ENCODE measurements around the gene RAI1. TPM values are rescaled to one million over a fixed set of nuclear protein-coding genes. Genes with fewer than 3 reads are reported as not detected.
A peak's percentile ranks its signal among the peaks of the same experiment; 100 is the strongest.

Gene RAI1
- total and polyA plus RNA-seq, 2 of the 8 experiments (the other 6 are each of a cell fraction or from before 2014, with no cell fraction given): 0.39 to 1.2 TPM

DNA sequence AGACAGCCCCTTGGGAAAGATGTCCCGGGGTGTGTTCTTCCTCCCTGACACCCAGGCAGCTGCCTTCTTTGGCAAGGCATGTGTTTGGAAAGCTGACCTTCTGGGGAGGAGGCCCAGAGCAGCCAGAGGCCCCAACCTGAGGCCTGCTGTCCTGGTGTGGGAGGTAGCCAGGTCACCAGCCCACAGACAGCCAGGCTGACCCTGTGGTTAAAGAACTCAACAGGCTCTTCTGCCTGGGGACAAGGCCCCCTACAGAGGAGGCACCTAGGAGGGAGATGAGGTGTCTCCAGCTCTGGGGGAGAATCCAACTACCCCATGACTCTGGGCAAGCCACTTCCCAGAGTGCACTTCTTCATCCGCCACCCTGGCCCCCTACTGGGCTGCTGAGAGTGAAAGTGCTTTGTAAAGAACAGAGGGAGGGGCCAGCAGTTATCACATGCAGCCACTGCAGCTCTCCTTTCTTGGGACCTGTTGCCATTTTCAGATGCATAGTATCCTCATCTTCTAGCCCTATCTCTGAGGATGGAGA is 168.7 kb downstream of the RAI1 start:
- Histone ChIP-seq H3K14ac (ENCODE audit: insufficient read length) (no peak overlapping the region), H4K20me1 (replicated peaks in 1 of 2; ENCODE audit: control insufficient read depth in 1 of 2, insufficient read depth in 2 of 2, low read length in 2 of 2) (peaks cover 0 to 1% of the 10 kb centered on the region in 2 experiments), H4K91ac (replicated peaks; ENCODE audit: insufficient read length, low read length) (no peak overlapping the region), H3K9me3 (ENCODE audit: insufficient read depth in 2 of 2, low read depth in 1 of 2, low read length in 1 of 2) (no peaks in the 10 kb centered on the region), H3K36me3 (ENCODE audit: control insufficient read depth in 2 of 4, insufficient read depth in 4 of 4, low read length in 3 of 4) (no peaks in the 10 kb centered on the region), H2AFZ (ENCODE audit: low read length) (no peak overlapping the region), H3K27ac (ENCODE audit: low read depth, low read length) (no peak overlapping the region), H3K79me2 (ENCODE audit: control insufficient read depth in 1 of 2, insufficient read depth in 2 of 2, low read length in 2 of 2) (no peaks in the 10 kb centered on the region), H3K4me2 (ENCODE audit: insufficient read depth in 1 of 2, low read depth in 2 of 2, low read length in 2 of 2) (no peak overlapping the region), H4K5ac (ENCODE audit: insufficient read length, low read depth, low read length) (no peak overlapping the region), H3K4me1 (replicated peaks in 1 of 4; ENCODE audit: control insufficient read depth in 3 of 4, insufficient read depth in 4 of 4, low read length in 3 of 4) (peaks cover 0 to 30% (median 19%) of the 10 kb centered on the region in 4 experiments; a peak in 6 of 7 replicates), H3K23me2 (ENCODE audit: low read depth, low read length) (no peaks in the 10 kb centered on the region), H3K79me1 (ENCODE audit: low read depth, low read length) (no peaks in the 10 kb centered on the region), H2AK5ac (ENCODE audit: low read depth, low read length) (peak overlapping the region; percentile 82; the same call in 1 of the 2 replicates), H3K9ac (replicated peaks in 1 of 4; ENCODE audit: extremely low read depth in 1 of 4, low read depth in 3 of 4, low read length in 3 of 4) (no peak overlapping the region), H3K27me3 (replicated peaks in 1 of 4; ENCODE audit: control insufficient read depth in 3 of 4, extremely low read depth in 1 of 4, insufficient read depth in 3 of 4, low read length in 3 of 4) (no peaks in the 10 kb centered on the region; a peak in 1 of 7 replicates), H2BK5ac (ENCODE audit: low read depth, low read length) (peak overlapping the region; percentile 49; the same call in 1 of the 2 replicates), H2BK120ac (replicated peaks; ENCODE audit: low read depth, low read length) (no peak overlapping the region), H2BK12ac (ENCODE audit: low read depth, low read length) (peak overlapping the region; percentile 86; the same call in 1 of the 2 replicates), H4K8ac (ENCODE audit: extremely low read depth, insufficient read depth, low read length) (no peak overlapping the region), H2BK15ac (ENCODE audit: low read length) (peak overlapping the region; percentile 95; the same call in 1 of the 2 replicates), H3K18ac (ENCODE audit: extremely low read depth, low read length) (peak overlapping the region; percentile 27; the same call in 1 of the 2 replicates), H3K4me3 (ENCODE audit: extremely low read depth in 1 of 4, insufficient read depth in 2 of 4, low read depth in 3 of 4, low read length in 4 of 4) (no peak overlapping the region), H2BK20ac (ENCODE audit: low read length) (peak overlapping the region; percentile 82; the same call in 1 of the 2 replicates), H3K23ac (ENCODE audit: insufficient read length) (no peak overlapping the region), H3K56ac (replicated peaks; ENCODE audit: insufficient read length, low read depth, low read length) (no peak overlapping the region), H3K4ac (replicated peaks; ENCODE audit: insufficient read length, low read depth, low read length) (peak overlapping the region; percentile 29)
- no peak for FAIRE-seq
- 76% methylated on average over 2 of the region's 2 CpGs; no CpG with 5 or more reads in 1 of the 2 experiments for whole genome bisulfite sequencing, 2 experiments (ENCODE audit: extremely low coverage in 1 of 2, insufficient coverage in 1 of 2, insufficient read length in 1 of 2, insufficient replicate concordance in 2 of 2, low coverage in 1 of 2, low lambda C conversion rate in 2 of 2, missing lambda C conversion rate in 1 of 2)
- POLR2A ChIA-PET (ENCODE audit: partially characterized antibody): interaction anchor here (0.9 to 7.6 kb wide), 6 partner anchors 9 to 36 kb away, joined by 3 to 63 read pairs (median 9); partner anchors contain the start of gene SREBF1
- CTCF ChIA-PET (ENCODE audit: partially characterized antibody): interaction anchor here (0.5 to 5.9 kb wide), 10 partner anchors 11 to 69 kb away, joined by 3 to 44 read pairs (median 3); no protein-coding TSS in a partner anchor
- no peak for DNase-seq (ENCODE audit: low read depth in 1 of 2, low spot score in 2 of 2)
- TF ChIP-seq YY1 (IDR thresholded peaks at IDR 0.05; ENCODE audit: low read depth, low read length): no peak
- TF ChIP-seq RBBP5 (IDR thresholded peaks at IDR 0.05; ENCODE audit: borderline replicate concordance, low read depth, low read length): no peak
- TF ChIP-seq KDM1A (IDR thresholded peaks at IDR 0.05; ENCODE audit: borderline replicate concordance, low read length): no peak
- no peak for TF ChIP-seq BRCA1 (IDR thresholded peaks at IDR 0.05; ENCODE audit: low read depth, low read length)
- TF ChIP-seq ASH2L (IDR thresholded peaks at IDR 0.05; ENCODE audit: low read length): no peak

All from H1 (cell line).